Activated T-cell treated with anti-CD3 and anti-CD28 coated beads for 24 hours (primary cell): Measurements from ENCODE around the gene RTL9.
"Not testable (repeated sequence)": the region's sequence is repeated elsewhere in the genome, so short reads cannot be mapped to it uniquely, and the experiment has no call there.

ENCODE experiments used
- DNase-seq: peaks from one replicate; pipeline ENCODE4 v3.0.0-alpha.2; 2020; ENCODE audit warnings: low read depth

The RTL9 gene

GRCh38 chrX:110406250-110406649 is 47.6 kb downstream of the RTL9 start:
- not testable (repeated sequence) for DNase-seq

DNA sequence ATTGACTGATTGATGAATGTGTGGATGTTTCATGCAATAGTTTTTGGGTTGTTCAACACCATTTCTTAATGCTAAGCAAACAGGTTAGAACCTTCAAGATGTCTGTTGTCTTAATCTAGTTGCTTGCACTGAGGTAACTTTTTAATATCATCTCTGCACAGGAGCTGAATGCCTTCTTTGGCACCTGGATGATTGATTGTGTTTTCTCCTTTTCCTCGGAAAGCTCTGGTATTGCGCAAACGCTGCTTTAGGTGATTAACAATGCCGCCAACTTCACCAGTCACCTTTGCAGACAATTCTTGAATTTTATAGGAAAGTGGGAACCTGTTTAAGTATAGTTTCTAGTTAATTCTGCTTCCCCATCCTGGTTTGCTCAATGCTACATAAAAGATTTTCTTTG is 48.2 kb downstream of the RTL9 start:
- DNase-seq = no peak

GRCh38 chrX:110407910-110408545 is 49.4 kb downstream of the RTL9 start:
- DNase-seq = peak; percentile 18
